Stimulated activated naive B cell treated with anti-CD40 and anti-IgM and Interleukin-4, amounts not matched to agents 10 μg/mL and 1 μg/mL and 100 μg/mL, for 72 hours (primary cell): ENCODE results near the gene PRRT4.

ENCODE experiments used
- ATAC-seq, 2 donors: fragments of 150-1000 bp; cut with Tn5 transposase; replicated peaks; 2 replicates each; pipeline ENCODE4 v1.10.0; 2021; ENCODE audit warnings: moderate library complexity in 1 of 2
- DNase-seq: peaks from one replicate; pipeline ENCODE4 v3.0.0; 2021
- H3K27ac Mint-ChIP-seq: one replicate; pipeline ENCODE4 v1.8.0; 2022; ENCODE audit warnings: mild to moderate bottlenecking, mixed read lengths
- H3K27me3 Mint-ChIP-seq, 2 donors: one replicate each; pipeline ENCODE4 v1.8.0; 2022; ENCODE audit warnings: mixed read lengths in 2 of 2
- H3K36me3 Mint-ChIP-seq, 2 donors: one replicate each; pipeline ENCODE4 v1.8.0; 2022; ENCODE audit warnings: mixed read lengths in 2 of 2, mild to moderate bottlenecking in 1 of 2
- H3K4me1 Mint-ChIP-seq, 2 donors: one replicate each; pipeline ENCODE4 v1.8.0; 2022; ENCODE audit warnings: mixed read lengths in 2 of 2, mild to moderate bottlenecking in 1 of 2
- H3K4me3 Mint-ChIP-seq, 2 donors: one replicate each; pipeline ENCODE4 v1.8.0; 2022; ENCODE audit warnings: mild to moderate bottlenecking in 2 of 2, mixed read lengths in 2 of 2, moderate library complexity in 1 of 2
- H3K9me3 Mint-ChIP-seq, 2 donors: one replicate each; pipeline ENCODE4 v1.8.0; 2022; ENCODE audit warnings: mixed read lengths in 2 of 2, mild to moderate bottlenecking in 1 of 2

The PRRT4 gene

DNA sequence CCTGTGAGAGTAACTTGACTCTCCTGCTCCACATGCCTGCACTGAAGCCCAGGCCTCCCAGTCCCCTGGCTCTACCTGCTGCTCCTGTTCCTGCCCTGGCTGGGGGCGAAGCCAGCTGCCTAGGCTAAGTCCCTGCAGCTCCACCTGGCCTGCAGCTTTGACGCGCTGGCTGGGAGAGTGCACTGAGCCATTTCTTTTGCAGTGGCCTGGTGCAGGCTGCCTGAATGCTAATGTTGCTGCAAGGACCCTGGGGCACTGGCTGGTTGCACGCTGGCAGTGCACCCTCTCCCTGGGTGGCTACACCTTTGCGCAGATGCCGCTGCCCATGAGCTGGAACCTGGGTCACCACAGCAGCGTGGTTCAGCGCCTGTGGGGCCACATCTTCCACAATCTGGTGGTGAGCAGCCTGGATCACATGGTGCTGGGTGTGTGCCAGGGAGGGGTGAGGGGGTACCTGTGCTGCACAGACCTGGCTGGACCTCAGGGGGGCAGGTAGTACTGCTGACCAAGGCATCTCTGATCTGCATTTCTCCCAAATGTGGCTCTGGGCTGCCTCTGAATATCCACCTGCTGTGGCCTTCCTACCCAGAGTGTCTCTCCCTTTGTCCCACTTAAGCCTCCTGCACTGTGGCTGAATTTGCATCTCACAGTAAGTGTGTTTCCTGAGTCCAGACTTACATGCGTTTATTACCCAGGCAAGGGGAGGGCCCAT, 28.3 kb upstream of the PRRT4 start:
- Mint-ChIP-seq H3K4me3 (no peak overlapping the region), H3K36me3 (peaks cover 4 to 16% of the 10 kb centered on the region in 2 donors), H3K9me3 (no peaks in the 10 kb centered on the region), H3K27ac (no peak overlapping the region), H3K27me3 (peaks cover 8 to 9% of the 10 kb centered on the region in 2 donors), H3K4me1 (peaks cover 4 to 17% of the 10 kb centered on the region in 2 donors)
- no peak for ATAC-seq
- DNase-seq: no peak

DNA sequence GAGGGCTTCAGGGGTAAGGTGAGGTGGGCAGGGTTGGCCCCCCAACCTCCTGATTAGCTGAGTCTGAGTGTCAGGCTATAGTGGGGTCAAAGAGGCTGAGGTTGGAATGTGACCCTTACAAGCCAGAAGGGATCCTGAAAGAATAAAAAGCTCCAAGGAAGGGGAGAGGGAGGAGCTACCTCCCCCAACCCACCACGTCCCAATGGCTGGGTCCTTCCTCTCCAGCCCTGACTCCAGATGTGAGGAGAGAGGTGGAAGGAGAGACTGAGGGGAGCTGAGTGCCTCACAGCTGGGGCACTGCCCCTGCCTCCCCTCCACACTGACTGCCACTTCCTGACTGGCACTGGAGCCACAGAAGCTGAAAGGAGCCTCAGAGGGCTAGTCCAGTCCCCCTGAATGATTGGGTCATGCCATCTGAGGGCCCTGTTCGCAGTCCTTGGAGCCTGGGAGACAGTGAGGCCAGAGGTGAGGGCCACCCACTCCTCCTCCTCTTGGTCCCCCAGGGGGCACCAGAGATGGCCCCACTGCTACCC, 27.7 kb upstream of the PRRT4 start:
- DNase-seq (no peak), ATAC-seq (no peak)
- peaks cover 8 to 9% of the 10 kb centered on the region in 2 donors for H3K27me3 Mint-ChIP-seq
- peaks cover 4 to 12% of the 10 kb centered on the region in 2 donors for H3K36me3 Mint-ChIP-seq
- H3K27ac Mint-ChIP-seq: no peak overlapping the region
- no peak overlapping the region for H3K4me3 Mint-ChIP-seq
- H3K9me3 Mint-ChIP-seq: no peaks in the 10 kb centered on the region
- H3K4me1 Mint-ChIP-seq: peaks cover 4 to 17% of the 10 kb centered on the region in 2 donors

DNA sequence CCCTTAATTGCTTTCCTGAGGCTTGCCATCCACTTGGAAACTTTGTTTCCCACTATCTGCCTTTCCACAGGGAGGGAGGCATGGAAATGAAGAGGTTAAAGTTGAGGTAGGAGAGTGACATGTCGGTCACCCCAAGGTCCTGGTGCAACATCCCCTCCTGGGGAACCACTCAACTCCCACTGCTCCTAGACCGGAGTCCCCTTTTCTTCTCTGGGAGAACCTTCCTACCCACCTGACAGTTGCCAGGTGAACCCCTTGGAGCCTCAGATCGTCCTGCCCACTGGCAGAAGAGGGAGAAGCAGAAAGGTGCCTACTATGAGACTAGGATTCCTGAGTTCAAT, 26.6 kb upstream of the PRRT4 start:
- Mint-ChIP-seq H3K27ac (no peak overlapping the region), H3K4me3 (no peak overlapping the region), H3K4me1 (peaks cover 4 to 17% of the 10 kb centered on the region in 2 donors), H3K27me3 (peaks cover 8 to 9% of the 10 kb centered on the region in 2 donors), H3K36me3 (peaks cover 2 to 10% of the 10 kb centered on the region in 2 donors), H3K9me3 (no peaks in the 10 kb centered on the region)
- peak in 1 of 2 donors; percentile 5 for ATAC-seq
- no peak for DNase-seq

DNA sequence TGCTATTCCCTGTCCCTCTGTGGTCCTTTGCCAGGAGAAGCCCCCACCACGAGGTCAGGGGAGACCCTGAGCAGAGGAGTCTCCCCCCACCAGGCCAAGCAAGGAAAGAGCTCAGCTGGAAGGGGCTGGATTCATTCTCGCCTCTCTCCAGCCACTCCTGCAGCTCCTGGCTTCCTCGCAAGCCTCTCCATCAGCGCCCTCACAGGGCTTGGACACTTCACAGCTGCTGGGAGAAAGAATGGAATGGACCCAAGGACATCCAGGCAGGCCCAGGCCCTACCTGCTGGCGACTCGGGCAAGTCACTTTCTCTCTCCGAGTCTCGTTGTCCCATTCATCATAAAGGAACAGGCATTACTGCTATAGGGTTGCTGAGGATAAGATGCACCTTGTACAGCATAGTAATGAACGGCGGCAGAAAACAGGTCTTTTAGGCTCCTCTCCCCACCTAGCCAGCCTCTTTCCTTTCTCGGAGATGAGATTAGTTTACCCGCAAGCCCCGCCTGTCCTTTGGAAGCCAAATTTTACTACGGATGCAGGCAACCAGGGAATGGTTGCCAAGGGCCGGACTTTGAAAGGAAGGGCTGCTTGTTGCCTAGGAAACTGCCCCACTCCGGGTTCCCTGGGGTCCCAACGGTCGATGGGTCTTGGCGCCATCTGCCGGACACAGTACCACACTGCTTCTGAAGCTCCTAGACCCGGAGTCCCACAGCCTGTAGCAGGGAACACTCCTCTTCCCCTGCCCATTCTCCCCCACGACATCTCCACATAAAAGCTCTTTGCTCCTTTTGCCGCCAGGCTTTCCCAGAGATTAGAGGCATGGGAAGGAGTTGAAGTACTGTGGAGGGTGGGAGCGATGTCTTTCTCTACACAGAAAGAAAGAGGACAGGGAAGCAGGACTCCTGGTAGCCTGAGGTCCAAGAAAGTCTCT, 26.0 kb upstream of the PRRT4 start:
- no peaks in the 10 kb centered on the region for H3K9me3 Mint-ChIP-seq
- ATAC-seq (peak; percentile 84 to 85), DNase-seq (peak; percentile 50)
- peaks cover 4 to 17% of the 10 kb centered on the region in 2 donors for H3K4me1 Mint-ChIP-seq
- H3K27me3 Mint-ChIP-seq: peaks cover 8 to 9% of the 10 kb centered on the region in 2 donors
- H3K27ac Mint-ChIP-seq: peak overlapping the region; percentile 51
- H3K4me3 Mint-ChIP-seq: no peak overlapping the region
- H3K36me3 Mint-ChIP-seq: peaks cover 2 to 10% of the 10 kb centered on the region in 2 donors

DNA sequence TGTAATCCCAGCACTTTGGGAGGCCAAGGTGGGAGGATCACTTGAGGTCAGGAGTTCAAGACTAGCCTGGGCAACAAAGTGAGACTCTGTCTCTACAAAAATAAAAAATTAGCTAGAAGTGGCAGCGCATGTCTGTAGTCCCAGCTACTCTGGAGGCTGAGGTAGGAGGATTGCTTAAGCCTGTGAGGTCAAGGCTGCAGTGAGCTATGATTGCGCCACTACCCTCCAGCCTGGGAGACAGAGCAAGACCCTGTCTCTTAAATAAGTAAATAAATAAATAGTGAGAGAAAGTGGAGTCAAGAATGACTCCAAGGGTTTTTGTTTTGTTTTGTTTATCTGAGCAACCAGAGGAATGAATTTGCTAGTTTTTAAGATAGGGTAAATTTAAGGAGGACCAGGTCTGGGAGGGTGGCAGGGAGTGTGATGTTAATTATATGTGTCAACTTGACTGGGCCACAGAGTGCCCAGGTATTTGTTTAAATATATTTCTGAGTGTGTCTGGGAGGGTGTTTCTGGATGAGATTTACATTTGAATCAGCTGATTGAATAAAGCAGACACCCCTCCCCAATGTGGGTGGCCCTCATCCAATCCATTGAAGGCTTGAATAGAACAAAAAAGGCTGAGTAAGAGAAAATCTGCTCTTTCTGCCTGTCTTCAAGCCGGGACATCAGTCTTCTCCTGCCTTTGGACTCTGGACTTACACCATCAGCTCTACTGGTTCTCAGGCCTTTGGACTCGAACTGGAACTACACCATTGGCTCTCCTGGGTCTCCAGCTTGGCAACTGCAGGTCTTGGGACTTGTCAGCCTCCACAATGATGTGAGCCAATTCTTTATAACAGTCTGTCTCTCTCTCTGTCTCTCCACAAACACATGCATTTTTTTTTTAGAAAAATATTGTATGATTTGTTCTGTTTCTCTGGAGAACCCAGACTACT, 24.8 kb upstream of the PRRT4 start:
- ATAC-seq: no peak
- Mint-ChIP-seq H3K9me3 (no peaks in the 10 kb centered on the region), H3K27ac (no peak overlapping the region), H3K27me3 (peaks cover 8 to 10% of the 10 kb centered on the region in 2 donors), H3K4me1 (peaks cover 4 to 15% of the 10 kb centered on the region in 2 donors), H3K36me3 (peaks cover 2 to 3% of the 10 kb centered on the region in 2 donors), H3K4me3 (no peak overlapping the region)
- DNase-seq: no peak

DNA sequence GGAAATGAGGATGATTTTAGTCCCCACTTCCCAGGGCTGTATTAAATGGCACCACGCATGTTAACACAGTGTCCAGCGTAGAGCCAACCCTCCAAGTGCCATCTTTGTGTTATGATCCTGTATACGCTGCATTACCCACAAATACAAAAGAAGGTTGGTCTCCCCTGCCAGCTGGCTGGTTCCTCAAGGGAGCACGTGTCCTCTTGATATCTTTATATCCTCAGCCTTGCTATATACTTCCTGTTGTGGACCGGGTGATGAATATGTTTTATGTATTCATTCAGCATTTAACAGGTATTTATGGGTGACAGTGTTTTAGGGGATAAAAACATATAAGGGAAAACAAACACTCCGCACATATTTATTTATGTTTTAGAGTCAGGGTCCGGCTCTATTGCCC, 23.2 kb upstream of the PRRT4 start:
- Mint-ChIP-seq H3K4me1 (peaks cover 4 to 11% of the 10 kb centered on the region in 2 donors), H3K4me3 (no peak overlapping the region), H3K27ac (no peak overlapping the region), H3K27me3 (peaks cover 8 to 13% of the 10 kb centered on the region in 2 donors), H3K36me3 (no peaks in the 10 kb centered on the region), H3K9me3 (no peaks in the 10 kb centered on the region)
- no peak for DNase-seq
- ATAC-seq: no peak

DNA sequence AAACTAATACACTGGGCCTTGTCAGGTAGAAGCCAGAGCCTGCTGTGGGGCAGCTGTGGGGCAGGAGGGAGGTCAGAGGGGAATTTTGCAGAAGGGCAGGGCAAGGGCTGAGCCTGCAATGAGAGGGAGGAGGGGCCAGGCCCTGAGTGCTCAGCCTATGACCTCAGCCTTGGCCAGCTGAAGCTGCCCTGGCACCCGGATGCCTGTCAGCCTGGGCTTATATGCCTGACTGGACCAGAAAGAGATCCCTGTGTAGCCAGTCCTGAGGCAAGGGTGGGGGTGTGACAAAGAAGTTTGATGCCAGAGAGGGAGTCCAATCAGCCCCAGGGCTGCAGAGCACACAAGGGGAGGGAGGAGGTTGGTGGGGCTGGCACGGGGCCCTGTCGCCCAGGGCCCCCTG, 22.3 kb upstream of the PRRT4 start:
- no peak for ATAC-seq
- Mint-ChIP-seq H3K27me3 (peaks cover 8 to 13% of the 10 kb centered on the region in 2 donors), H3K36me3 (no peaks in the 10 kb centered on the region), H3K4me1 (peaks cover 4 to 11% of the 10 kb centered on the region in 2 donors), H3K4me3 (no peak overlapping the region), H3K27ac (no peak overlapping the region), H3K9me3 (no peaks in the 10 kb centered on the region)
- DNase-seq: no peak

DNA sequence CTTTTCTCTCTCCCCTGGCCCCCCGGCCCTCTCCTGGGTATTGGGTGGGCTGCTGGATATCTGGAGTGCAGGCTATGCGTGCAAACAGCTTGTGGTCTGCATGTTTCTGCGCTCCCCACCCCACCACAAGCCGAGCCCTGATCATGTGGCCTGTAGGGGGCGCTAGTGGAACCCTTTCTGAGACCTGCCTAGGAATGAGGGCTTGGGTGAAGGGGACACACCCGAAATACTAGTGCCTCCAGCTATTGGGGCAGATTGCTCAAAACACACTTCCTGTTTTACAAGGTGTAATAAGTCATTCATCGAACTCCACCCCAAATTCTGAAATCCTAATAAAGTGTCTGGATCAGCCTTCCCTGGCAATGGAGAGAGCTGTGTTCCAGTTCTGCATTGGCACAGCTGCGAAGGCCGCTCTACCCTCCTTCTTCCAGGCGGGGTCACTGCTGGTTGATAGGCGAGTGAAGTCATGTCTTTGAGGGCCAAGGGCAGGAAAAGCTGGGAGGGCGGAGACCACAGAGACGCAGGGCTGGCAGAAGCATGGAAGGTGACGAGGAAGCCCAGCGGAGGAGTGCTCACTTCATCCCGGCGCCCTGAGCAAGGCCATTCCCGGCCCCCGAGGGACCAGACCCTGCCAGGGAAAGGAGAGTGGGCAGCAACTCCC, 19.8 kb upstream of the PRRT4 start:
- ATAC-seq (peak; percentile 53 to 63), DNase-seq (no peak)
- Mint-ChIP-seq H3K36me3 (no peaks in the 10 kb centered on the region), H3K4me1 (no peaks in the 10 kb centered on the region), H3K27me3 (peaks cover 4 to 12% of the 10 kb centered on the region in 2 donors), H3K27ac (no peak overlapping the region), H3K9me3 (no peaks in the 10 kb centered on the region), H3K4me3 (no peak overlapping the region)

DNA sequence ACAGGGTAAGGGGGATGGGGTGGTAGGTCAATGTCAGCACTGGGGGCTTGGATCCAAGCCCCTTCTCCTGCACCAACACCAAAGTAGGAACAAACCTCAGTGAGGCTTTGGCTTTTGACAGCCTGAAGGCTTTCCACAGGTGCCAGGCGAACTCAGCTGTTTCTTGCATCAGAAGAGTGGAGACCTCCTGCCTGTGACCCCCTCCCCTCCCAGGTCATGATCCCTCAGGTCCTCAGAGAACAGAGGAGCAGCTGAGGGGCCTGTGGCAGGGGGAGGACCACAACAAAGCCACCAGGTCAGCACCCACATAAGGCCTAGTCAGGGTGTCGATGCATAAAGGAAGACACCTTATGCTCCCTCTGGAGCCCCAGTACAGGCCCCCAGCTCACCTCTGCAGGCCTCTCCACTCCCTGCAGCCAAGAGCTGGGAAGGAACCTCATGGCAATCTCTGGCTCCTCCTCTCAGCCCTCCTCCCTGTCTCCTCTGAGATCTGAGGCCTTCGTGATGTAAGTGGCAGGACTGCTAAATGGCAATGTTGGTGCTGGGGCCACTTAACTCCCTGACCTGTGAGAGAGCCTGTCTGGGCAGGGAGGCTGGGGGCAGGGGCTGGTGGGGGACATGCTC, 19.1 kb upstream of the PRRT4 start:
- no peaks in the 10 kb centered on the region for H3K36me3 Mint-ChIP-seq
- no peaks in the 10 kb centered on the region for H3K9me3 Mint-ChIP-seq
- ATAC-seq (no peak), DNase-seq (no peak)
- peaks cover 4 to 13% of the 10 kb centered on the region in 2 donors for H3K27me3 Mint-ChIP-seq
- H3K4me1 Mint-ChIP-seq: no peaks in the 10 kb centered on the region
- H3K4me3 Mint-ChIP-seq: no peak overlapping the region
- H3K27ac Mint-ChIP-seq: no peak overlapping the region

DNA sequence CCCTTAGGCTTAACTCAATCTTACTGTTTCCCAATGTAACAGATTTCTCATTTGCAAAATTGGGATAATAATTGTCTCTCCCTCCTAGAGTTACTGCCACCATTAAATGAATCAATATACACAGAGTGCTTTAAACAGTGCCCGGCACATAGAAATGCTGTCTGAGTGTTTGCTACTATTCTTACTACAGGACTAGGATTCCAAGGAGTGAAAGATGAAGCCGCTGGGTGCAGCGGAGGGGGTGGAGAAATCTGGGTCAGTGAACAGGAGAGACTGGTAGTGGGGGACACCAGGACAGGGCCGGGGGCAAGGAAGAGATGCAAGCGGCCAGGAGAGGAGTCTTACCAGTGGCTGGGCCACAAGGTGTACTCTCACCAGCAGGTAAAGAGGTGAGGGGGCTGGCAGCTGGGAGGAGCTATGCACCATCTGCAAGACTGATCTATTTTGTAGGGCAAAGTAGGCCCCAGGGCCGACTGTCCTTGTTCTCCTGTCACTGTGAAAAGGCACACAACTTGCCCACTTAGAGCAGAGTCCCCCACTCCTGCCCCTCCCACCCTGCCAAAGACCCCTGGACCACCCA, 18.5 kb upstream of the PRRT4 start:
- H3K4me3 Mint-ChIP-seq: no peak overlapping the region
- no peaks in the 10 kb centered on the region for H3K36me3 Mint-ChIP-seq
- peaks cover 4 to 13% of the 10 kb centered on the region in 2 donors for H3K27me3 Mint-ChIP-seq
- H3K4me1 Mint-ChIP-seq: no peaks in the 10 kb centered on the region
- ATAC-seq (no peak), DNase-seq (no peak)
- no peaks in the 10 kb centered on the region for H3K9me3 Mint-ChIP-seq
- H3K27ac Mint-ChIP-seq: no peak overlapping the region

DNA sequence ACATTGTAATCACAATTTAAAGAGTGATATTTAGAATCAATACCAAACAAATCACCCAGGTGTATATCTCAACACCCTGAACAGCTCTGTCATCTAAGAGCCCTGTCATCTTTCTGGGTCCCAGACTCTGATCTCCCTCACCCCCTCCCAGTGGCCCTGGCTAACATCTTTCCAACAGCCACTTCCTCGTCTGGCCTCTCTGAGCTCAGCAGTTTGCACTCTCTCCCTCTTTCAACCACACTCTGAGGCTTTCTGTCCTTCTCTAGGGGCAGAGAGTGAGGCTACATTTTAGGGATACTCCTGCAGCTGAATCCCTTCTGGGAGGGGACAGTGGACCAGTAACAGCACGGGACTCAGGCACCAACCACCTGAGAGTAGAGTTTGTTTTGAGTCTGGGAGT, 17.1 kb upstream of the PRRT4 start:
- no peaks in the 10 kb centered on the region for H3K4me1 Mint-ChIP-seq
- peaks cover 8 to 19% of the 10 kb centered on the region in 2 donors for H3K27me3 Mint-ChIP-seq
- no peak overlapping the region for H3K27ac Mint-ChIP-seq
- peaks cover 4% of the 10 kb centered on the region in 2 donors for H3K9me3 Mint-ChIP-seq
- no peaks in the 10 kb centered on the region for H3K36me3 Mint-ChIP-seq
- DNase-seq: no peak
- no peak for ATAC-seq
- no peak overlapping the region for H3K4me3 Mint-ChIP-seq

DNA sequence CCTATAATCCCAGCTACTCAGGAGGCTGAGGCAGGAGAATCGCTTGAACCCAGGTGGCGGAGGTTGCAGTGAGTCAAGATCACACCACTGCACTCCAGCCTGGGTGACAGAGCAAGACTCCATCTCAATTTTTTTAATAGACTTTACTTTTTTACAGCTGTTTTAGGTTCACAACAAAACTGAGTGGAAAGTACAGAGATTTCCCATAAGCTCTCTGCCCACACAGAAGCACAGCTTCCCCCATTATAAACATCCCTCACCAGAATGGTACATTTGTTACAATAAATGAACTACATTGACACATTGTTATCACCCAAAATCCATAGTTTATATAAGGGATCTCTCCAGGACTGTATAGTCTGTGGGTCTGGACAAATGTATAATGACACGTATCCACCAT, 14.6 kb upstream of the PRRT4 start:
- Mint-ChIP-seq H3K27ac (no peak overlapping the region), H3K4me3 (no peak overlapping the region), H3K4me1 (no peaks in the 10 kb centered on the region), H3K36me3 (no peaks in the 10 kb centered on the region), H3K9me3 (peaks cover 4% of the 10 kb centered on the region in 2 donors), H3K27me3 (peaks cover 6 to 26% of the 10 kb centered on the region in 2 donors)
- DNase-seq: no peak
- no peak for ATAC-seq

DNA sequence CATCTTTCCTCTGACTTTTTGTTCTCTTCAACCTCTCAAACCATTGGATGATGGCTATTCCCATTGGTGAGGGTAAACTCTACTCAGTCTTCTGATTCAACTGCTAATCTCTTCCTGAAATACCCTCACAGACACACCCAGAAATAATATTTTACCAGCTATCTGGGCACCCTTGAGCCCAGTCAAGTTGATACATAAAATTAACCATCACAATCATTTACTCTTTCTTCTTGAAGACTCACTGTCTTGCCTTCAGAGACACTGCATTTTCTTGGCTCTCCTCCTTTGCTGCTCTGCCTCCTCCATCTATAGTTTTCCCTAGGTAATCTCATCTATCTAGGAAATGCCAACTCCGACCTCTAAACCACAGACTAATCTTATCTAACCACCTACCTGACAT, 12.6 kb upstream of the PRRT4 start:
- Mint-ChIP-seq H3K9me3 (peaks cover 4% of the 10 kb centered on the region in 2 donors), H3K36me3 (no peaks in the 10 kb centered on the region), H3K4me1 (no peaks in the 10 kb centered on the region), H3K27me3 (peaks cover 4 to 31% of the 10 kb centered on the region in 2 donors), H3K4me3 (no peak overlapping the region), H3K27ac (no peak overlapping the region)
- DNase-seq (no peak), ATAC-seq (no peak)
